ENCODE data around the gene PHLDB2. TPM values are rescaled to one million over a fixed set of nuclear protein-coding genes. Genes with fewer than 3 reads are reported as not detected.
A peak's percentile ranks its signal among the peaks of the same experiment; 100 is the strongest.

The PHLDB2 gene
- total RNA-seq, 4 donors from 2014 or later, result 63.6 to 154 (median 107) TPM

GRCh38 chr3:111913163-111913763, 54.2 kb downstream of the PHLDB2 start:
- Histone ChIP-seq H3K9me3 (no peaks in the 10 kb centered on the region), H3K36me3 (peaks cover 0 to 35% (median 20%) of the 10 kb centered on the region in 4 donors), H3K27me3 (no peaks in the 10 kb centered on the region), H3K27ac (replicated peaks in 1 of 4) (peak overlapping the region in 3 of 4 donors; percentile 13 to 68 (median 33)), H3K4me3 (no peak overlapping the region), H3K4me1 (peaks cover 46 to 74% (median 69%) of the 10 kb centered on the region in 4 donors)
- intact Hi-C loops (cut with DNase I), result no loop called here
- 70% methylated on average over 7 of the region's 8 CpGs for WGBS
- no peak for TF ChIP-seq POLR2AphosphoS5 (IDR thresholded peaks at IDR 0.05)
- TF ChIP-seq EP300 (IDR thresholded peaks at IDR 0.05), result no peak
- no peak for TF ChIP-seq CTCF (IDR thresholded peaks at IDR 0.05)
- no peak for DNase-seq (ENCODE audit: extremely low spot score)

- H3K9me3 ChIP-seq, result no peaks in the 10 kb centered on the region
- peaks cover 8 to 61% (median 36%) of the 10 kb centered on the region in 4 donors for H3K36me3 ChIP-seq
- peak overlapping the region in 3 of 4 donors; percentile 5 to 42 (median 35) for H3K27ac ChIP-seq (replicated peaks in 1 of 4)
- no peak for DNase-seq (ENCODE audit: extremely low spot score)
- TF ChIP-seq POLR2AphosphoS5 (IDR thresholded peaks at IDR 0.05) (peak in 1 of 2 donors; percentile 47), CTCF (IDR thresholded peaks at IDR 0.05) (no peak)
- no peak overlapping the region for H3K4me3 ChIP-seq
- 17% methylated on average over 3 of the region's 3 CpGs for WGBS
- H3K4me1 ChIP-seq, result peaks cover 35 to 63% (median 60%) of the 10 kb centered on the region in 4 donors
- H3K27me3 ChIP-seq, result no peaks in the 10 kb centered on the region
- intact Hi-C loops (cut with DNase I), result no loop called here
Observed at GRCh38 chr3:111915905-111916304, 56.8 kb downstream of the PHLDB2 start.

- peaks cover 8 to 70% (median 43%) of the 10 kb centered on the region in 4 donors for H3K36me3 ChIP-seq
- peaks cover 24 to 52% (median 50%) of the 10 kb centered on the region in 4 donors for H3K4me1 ChIP-seq
- TF ChIP-seq POLR2A (IDR thresholded peaks at IDR 0.05; ENCODE audit: low read depth) (no peak), POLR2AphosphoS5 (IDR thresholded peaks at IDR 0.05) (peak in 1 of 2 donors; percentile 20)
- no peaks in the 10 kb centered on the region for H3K27me3 ChIP-seq
- intact Hi-C loops (cut with DNase I), result no loop called here
- DNase-seq (ENCODE audit: extremely low spot score), result no peak
- no peak overlapping the region for H3K27ac ChIP-seq (replicated peaks in 1 of 4)
- H3K4me3 ChIP-seq, result no peak overlapping the region
- 77% methylated on average over 1 of the region's 1 CpG for WGBS
- H3K9me3 ChIP-seq, result no peaks in the 10 kb centered on the region
Observed at GRCh38 chr3:111917300-111917699, 58.2 kb downstream of the PHLDB2 start.

- peaks cover 42 to 54% (median 49%) of the 10 kb centered on the region in 4 donors for H3K4me1 ChIP-seq
- TF ChIP-seq POLR2AphosphoS5 (IDR thresholded peaks at IDR 0.05), result no peak
- no peak for TF ChIP-seq POLR2A (IDR thresholded peaks at IDR 0.05; ENCODE audit: low read depth)
- TF ChIP-seq EP300 (IDR thresholded peaks at IDR 0.05), result no peak
- no peak for TF ChIP-seq CTCF (IDR thresholded peaks at IDR 0.05)
- WGBS, result 89% methylated on average over 9 of the region's 9 CpGs
- H3K27me3 ChIP-seq, result no peaks in the 10 kb centered on the region
- no peak overlapping the region for H3K4me3 ChIP-seq
- no peak for DNase-seq (ENCODE audit: extremely low spot score)
- intact Hi-C loops (cut with DNase I), result no loop called here
- peaks cover 8 to 62% (median 38%) of the 10 kb centered on the region in 4 donors for H3K36me3 ChIP-seq
- no peaks in the 10 kb centered on the region for H3K9me3 ChIP-seq
- H3K27ac ChIP-seq (replicated peaks in 1 of 4), result no peak overlapping the region
Observed at GRCh38 chr3:111919370-111920065, 60.5 kb downstream of the PHLDB2 start.

GRCh38 chr3:111921181-111921580, 62.1 kb downstream of the PHLDB2 start:
- 47% methylated on average over 1 of the region's 1 CpG for WGBS
- no peak for DNase-seq (ENCODE audit: extremely low spot score)
- Histone ChIP-seq H3K27ac (replicated peaks in 1 of 4) (no peak overlapping the region), H3K9me3 (no peaks in the 10 kb centered on the region), H3K36me3 (peaks cover 8 to 59% (median 37%) of the 10 kb centered on the region in 4 donors), H3K4me3 (no peak overlapping the region), H3K4me1 (peaks cover 41 to 54% (median 48%) of the 10 kb centered on the region in 4 donors), H3K27me3 (no peaks in the 10 kb centered on the region)
- intact Hi-C loops (cut with DNase I), result no loop called here
- TF ChIP-seq POLR2AphosphoS5 (IDR thresholded peaks at IDR 0.05), result no peak
- no peak for TF ChIP-seq POLR2A (IDR thresholded peaks at IDR 0.05; ENCODE audit: low read depth)
- no peak for TF ChIP-seq EP300 (IDR thresholded peaks at IDR 0.05)
- TF ChIP-seq CTCF (IDR thresholded peaks at IDR 0.05), result no peak

Measured in esophagus muscularis mucosa (tissue), 4 donors.